K562 (cell line): ENCODE measurements around the gene ZKSCAN3. TPM values are rescaled to one million over a fixed set of nuclear protein-coding genes. Genes with fewer than 3 reads are reported as not detected.

Source experiments
- ARID3A ChIP-seq: IDR thresholded peaks from 2 replicates; pipeline ENCODE4 v1.6.1; 2012; ENCODE audit warnings: low read depth, low read length, improper control_type of control experiment, borderline replicate concordance
- CBX8 ChIP-seq: fragments of 200-600 bp; sonication (generic); IDR thresholded peaks from 2 replicates; pipeline ENCODE4 v1.6.1; 2012; ENCODE audit warnings: borderline replicate concordance, mixed run types, low read depth, mild to moderate bottlenecking, moderate library complexity, mixed read lengths, low read length, control low read depth, inconsistent platforms; ENCODE audit not compliant: poor library complexity, severe bottlenecking; ENCODE audit errors: extremely low read depth
- GTF3C2 ChIP-seq: IDR thresholded peaks from 3 replicates; pipeline ENCODE4 v1.6.1; 2011; ENCODE audit warnings: borderline replicate concordance, mild to moderate bottlenecking, moderate library complexity; ENCODE audit not compliant: insufficient read length; ENCODE audit errors: extremely low read depth
- HNRNPK ChIP-seq: fragments of 200-400 bp; formaldehyde crosslinking; IDR thresholded peaks from one replicate; pipeline ENCODE4 v1.6.1; 2018; ENCODE audit warnings: mild to moderate bottlenecking, low read depth, low read length; ENCODE audit not compliant: poor library complexity, severe bottlenecking
- NR4A1 ChIP-seq, 2 experiments: fragments of 250-450 bp in 1 of 2; fragments of 450-650 bp in 1 of 2; sonication (Bioruptor Pico) in 1 of 2; IDR thresholded peaks; 2 replicates each; pipeline versions ENCODE4 v1.4.0 to v1.6.1; 2016 to 2020; ENCODE audit warnings: mild to moderate bottlenecking in 2 of 2, missing compliant biosample characterization in 1 of 2, missing genetic modification characterization in 1 of 2, moderate library complexity in 1 of 2
- PRMT5 ChIP-seq: sonication (generic); formaldehyde crosslinking; IDR thresholded peaks from 2 replicates; pipeline ENCODE4 v1.5.0; 2020; ENCODE audit warnings: missing genetic modification reagents
- RFX7 ChIP-seq: fragments of 250-450 bp; sonication (Bioruptor Pico); IDR thresholded peaks from 2 replicates; pipeline ENCODE4 v1.5.1; 2021; ENCODE audit warnings: mild to moderate bottlenecking
- RUNX1 ChIP-seq: sonication (generic); IDR thresholded peaks from 2 replicates; pipeline ENCODE4 v1.6.1; 2016; ENCODE audit warnings: antibody characterized with exemption, low read depth
- ZFP36 ChIP-seq: fragments of 150-350 bp; IDR thresholded peaks from 2 replicates; pipeline ENCODE4 v1.6.1; 2018; ENCODE audit warnings: low read length, low read depth; ENCODE audit not compliant: partially characterized antibody
- ZNF124 ChIP-seq: sonication (generic); formaldehyde crosslinking; IDR thresholded peaks from 2 replicates; pipeline ENCODE4 v1.8.1; 2022; ENCODE audit warnings: missing genetic modification reagents
- ZNF134 ChIP-seq: fragments of 250-450 bp; sonication (Bioruptor Pico); conservative IDR thresholded peaks from 2 replicates; pipeline ENCODE4 v1.4.0; 2020
- ZNF318 ChIP-seq, 2 experiments: fragments of 450-650 bp; IDR thresholded peaks; 2 replicates each; pipeline ENCODE4 v1.6.1; 2016; ENCODE audit warnings: mild to moderate bottlenecking in 2 of 2, borderline replicate concordance in 1 of 2, low read depth in 1 of 2, moderate library complexity in 1 of 2
- polyA plus RNA-seq, 8 experiments: library from polyadenylated mRNA; depleted of rRNA in 4 of 8; stranded (reverse) in 5 of 8; unstranded in 3 of 8; fragments of >200 nt; fragmentation: Nextera tagmentation in 2 of 8; fragmentation: Illumina TruSeq in 1 of 8; extraction: Ambion mirVana in 2 of 8; extraction: Trizol in 1 of 8; gene quantifications; 2 replicates each; pipeline versions ENCODE4 v1.2.1 to v1.2.3, GENCODE V29; 2011 to 2014; ENCODE audit warnings: inconsistent platforms in 1 of 8, missing spikeins in 1 of 8
- total RNA-seq, 7 experiments: library from RNA; depleted of rRNA in 6 of 7; stranded (reverse); fragments of >200 nt in 6 of 7; fragmentation: Illumina TruSeq in 2 of 7; extraction: Trizol in 2 of 7; gene quantifications; 2 replicates each; pipeline versions ENCODE4 v1.2.1 to v1.2.3, GENCODE V29; 2011 to 2021; ENCODE audit warnings: low replicate concordance in 1 of 7

The ZKSCAN3 gene
- total and polyA plus RNA-seq, 9 of the 15 experiments (the other 6 are each of a cell fraction or from before 2014, with no cell fraction given) = 3.0 to 12.4 (median 10.2) TPM

GRCh38 chr6:28335564-28336283 lies 14.0 kb upstream of the ZKSCAN3 start, which contains the start of gene ZSCAN31 (continued):
- TF ChIP-seq ARID3A = no peak
- TF ChIP-seq PRMT5 (CRISPR knock-in tag) = no peak
- TF ChIP-seq NR4A1 (CRISPR knock-in tag; IDR thresholded peaks at IDR 0.05) = 0 out of 2 replicates have a peak, but pooled peaks have one; percentile 43
- peak; percentile 70 for TF ChIP-seq NR4A1 (tag; IDR thresholded peaks at IDR 0.05)
- TF ChIP-seq ZNF134 (CRISPR knock-in tag) = peak; percentile 11; the same call in 1 of the 2 replicates
- TF ChIP-seq CBX8 = no peak
- TF ChIP-seq RUNX1 = peak; percentile 87
- TF ChIP-seq ZNF318 (IDR thresholded peaks at IDR 0.05; ENCODE audit: borderline replicate concordance in 1 of 2, low read depth in 1 of 2) = peak in 1 of 2 experiments; percentile 79; a peak in 1 of 4 replicates
- no peak for TF ChIP-seq HNRNPK
- TF ChIP-seq GTF3C2 = no peak
- TF ChIP-seq ZNF124 (CRISPR knock-in tag) = no peak
- TF ChIP-seq RFX7 (CRISPR knock-in tag) = peak; percentile 4; the same call in 1 of the 2 replicates
- no peak for TF ChIP-seq ZFP36
